IPS-NIHi7 (cell line): ENCODE results near the gene HHAT.
"Not testable (repeated sequence)": the region's sequence is repeated elsewhere in the genome, so short reads cannot be mapped to it uniquely, and the experiment has no call there.

Experiments used
- DNase-seq: peaks from one replicate; pipeline ENCODE4 v3.0.0; 2012; ENCODE audit warnings: mixed read lengths; ENCODE audit errors: extremely low spot score

HHAT gene

GRCh38 chr1:210645582-210646257, 317.0 kb downstream of the HHAT start:
- no peak for DNase-seq

GRCh38 chr1:210646258-210646616, 317.5 kb downstream of the HHAT start:
- DNase-seq = no peak

GRCh38 chr1:210647406-210648333, 319.0 kb downstream of the HHAT start:
- no peak for DNase-seq

GRCh38 chr1:210648588-210649269, 320.0 kb downstream of the HHAT start:
- DNase-seq = no peak

- DNase-seq = no peak
Observed at GRCh38 chr1:210650403-210650802, 321.7 kb downstream of the HHAT start.

- DNase-seq = no peak
Observed at GRCh38 chr1:210652329-210652954, 323.7 kb downstream of the HHAT start.

- DNase-seq = no peak
Observed at GRCh38 chr1:210653771-210654170, 325.1 kb downstream of the HHAT start.

- DNase-seq = no peak
Observed at GRCh38 chr1:210654176-210654981, 325.7 kb downstream of the HHAT start.

GRCh38 chr1:210655511-210655910, 326.8 kb downstream of the HHAT start:
- DNase-seq = no peak

- DNase-seq = no peak
Observed at GRCh38 chr1:210657806-210658205, 329.1 kb downstream of the HHAT start.

GRCh38 chr1:210661520-210661919, 332.8 kb downstream of the HHAT start:
- DNase-seq = not testable (repeated sequence)

GRCh38 chr1:210662291-210663050, 333.8 kb downstream of the HHAT start:
- no peak for DNase-seq

GRCh38 chr1:210663730-210664573, 335.2 kb downstream of the HHAT start:
- DNase-seq = no peak

- DNase-seq = no peak
Observed at GRCh38 chr1:210669951-210670350, 341.2 kb downstream of the HHAT start.

GRCh38 chr1:210674151-210674550, 345.4 kb downstream of the HHAT start:
- DNase-seq = no peak

GRCh38 chr1:210676539-210676938, 347.8 kb downstream of the HHAT start:
- no peak for DNase-seq

GRCh38 chr1:210677533-210677932, 348.8 kb downstream of the HHAT start:
- no peak for DNase-seq

- no peak for DNase-seq
Observed at GRCh38 chr1:210678306-210678705, 349.6 kb downstream of the HHAT start.

- DNase-seq = no peak
Observed at GRCh38 chr1:210681158-210681557, 352.5 kb downstream of the HHAT start.
